ENCODE data around the gene AGBL4. TPM values are rescaled to one million over a fixed set of nuclear protein-coding genes. Genes with fewer than 3 reads are reported as not detected.

Gene AGBL4
- total and polyA plus RNA-seq, 2 of the 4 experiments (the other 2 are of a cell fraction), result not detected

DNA sequence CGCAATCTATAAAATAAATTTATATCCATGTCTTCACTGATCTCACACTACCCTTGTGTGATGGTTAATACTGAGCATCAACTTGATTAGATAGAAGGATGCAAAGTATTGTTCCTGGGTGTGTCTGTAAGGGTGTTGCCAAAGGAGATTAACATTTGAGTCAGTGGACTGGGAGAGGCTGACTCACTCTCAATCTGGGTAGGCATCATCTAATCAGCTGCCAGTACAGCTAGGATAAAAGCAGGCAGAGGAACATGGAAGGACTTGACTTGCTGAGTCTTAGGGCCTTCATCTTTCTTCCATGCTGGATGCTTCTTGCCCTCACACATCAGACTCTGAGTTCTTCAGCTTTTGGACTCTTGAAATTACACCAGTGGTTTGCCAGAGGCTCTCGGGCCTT, 615.4 kb downstream of the AGBL4 start:
- Histone ChIP-seq H2BK15ac (ENCODE audit: low read depth, low read length) (no peak overlapping the region), H3K23ac (ENCODE audit: low read depth, low read length) (no peak overlapping the region), H3K4me1 (ENCODE audit: control insufficient read depth, insufficient read depth, low read length) (no peaks in the 10 kb centered on the region), H2AK5ac (ENCODE audit: low read depth, low read length) (no peak overlapping the region), H3K9me3 (ENCODE audit: control insufficient read depth, insufficient read depth, low read length) (peaks cover 3% of the 10 kb centered on the region; the same call in 1 of the 2 replicates), H3K4ac (ENCODE audit: low read depth, low read length) (no peak overlapping the region), H3K18ac (ENCODE audit: low read depth, low read length) (no peak overlapping the region), H2AK9ac (replicated peaks; ENCODE audit: low read depth, low read length, poor library complexity) (no peak overlapping the region), H2BK5ac (ENCODE audit: low read depth, low read length, poor library complexity, severe bottlenecking) (no peak overlapping the region), H3K36me3 (ENCODE audit: control insufficient read depth, insufficient read depth, low read length) (no peaks in the 10 kb centered on the region), H4K8ac (ENCODE audit: low read depth in 2 of 2, low read length in 2 of 2) (no peak overlapping the region), H4K20me1 (ENCODE audit: insufficient read depth, low read length) (no peaks in the 10 kb centered on the region), H3K27me3 (ENCODE audit: control insufficient read depth, insufficient read depth, low read length) (no peaks in the 10 kb centered on the region), H2AFZ (replicated peaks; ENCODE audit: low read length, poor library complexity) (no peak overlapping the region), H2BK20ac (ENCODE audit: low read depth, low read length) (no peak overlapping the region), H3K14ac (replicated peaks; ENCODE audit: low read depth, low read length) (no peak overlapping the region), H4K91ac (ENCODE audit: insufficient read depth, low read depth, low read length) (no peak overlapping the region), H3K4me2 (ENCODE audit: low read depth, low read length) (no peak overlapping the region), H3K9ac (ENCODE audit: low read depth, low read length) (no peak overlapping the region), H3K79me1 (ENCODE audit: low read depth in 1 of 2, low read length in 2 of 2) (no peaks in the 10 kb centered on the region), H3K4me3 (ENCODE audit: insufficient read depth, low read depth, low read length) (no peak overlapping the region), H3K56ac (ENCODE audit: extremely low read depth, insufficient read depth, low read length) (no peak overlapping the region), H3K9me1 (ENCODE audit: insufficient read depth, low read length) (no peaks in the 10 kb centered on the region), H2BK120ac (ENCODE audit: low read depth, low read length) (no peak overlapping the region), H3K27ac (ENCODE audit: insufficient read depth, low read length) (no peak overlapping the region), H4K5ac (ENCODE audit: low read depth, low read length) (no peak overlapping the region)
- intact Hi-C loops (cut with micrococcal nuclease) (no loop called here), dilution Hi-C loops (cut with HindIII; ENCODE audit: low sequenced_read_pairs, unreplicated experiment) (no loop called here), in situ Hi-C loops (cut with MboI; ENCODE audit: low sequenced_read_pairs) (no loop called here)
- DNase-seq (no peak), ATAC-seq (ENCODE audit: low read depth) (no peak)
- 11% methylated on average over 1 of the region's 2 CpGs; no CpG with 5 or more reads in 1 of the 2 experiments for WGBS, 2 experiments (ENCODE audit: extremely low coverage in 2 of 2, insufficient read length in 1 of 2)
- ChIA-PET CTCF (no interaction called here), POLR2A (ENCODE audit: unreplicated experiment) (no interaction called here)
- no peak for TF ChIP-seq CEBPB (IDR thresholded peaks at IDR 0.05; ENCODE audit: low read depth, low read length)
- no peak for TF ChIP-seq RAD21 (IDR thresholded peaks at IDR 0.05; ENCODE audit: low read length)
- TF ChIP-seq BHLHE40 (IDR thresholded peaks at IDR 0.05; ENCODE audit: low read depth, low read length), result no peak
- TF ChIP-seq, protein P1, sequence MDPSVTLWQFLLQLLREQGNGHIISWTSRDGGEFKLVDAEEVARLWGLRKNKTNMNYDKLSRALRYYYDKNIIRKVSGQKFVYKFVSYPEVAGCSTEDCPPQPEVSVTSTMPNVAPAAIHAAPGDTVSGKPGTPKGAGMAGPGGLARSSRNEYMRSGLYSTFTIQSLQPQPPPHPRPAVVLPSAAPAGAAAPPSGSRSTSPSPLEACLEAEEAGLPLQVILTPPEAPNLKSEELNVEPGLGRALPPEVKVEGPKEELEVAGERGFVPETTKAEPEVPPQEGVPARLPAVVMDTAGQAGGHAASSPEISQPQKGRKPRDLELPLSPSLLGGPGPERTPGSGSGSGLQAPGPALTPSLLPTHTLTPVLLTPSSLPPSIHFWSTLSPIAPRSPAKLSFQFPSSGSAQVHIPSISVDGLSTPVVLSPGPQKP (IDR thresholded peaks at IDR 0.05; ENCODE audit: borderline replicate concordance, low read depth, low read length), result no peak
- no peak for TF ChIP-seq CHD1 (IDR thresholded peaks at IDR 0.05; ENCODE audit: low read depth, low read length)
- no peak for TF ChIP-seq FOS (IDR thresholded peaks at IDR 0.05; ENCODE audit: low read depth, low read length)
- TF ChIP-seq MAFK (IDR thresholded peaks at IDR 0.05; ENCODE audit: low read depth, low read length), result no peak
- no peak for TF ChIP-seq SMC3 (IDR thresholded peaks at IDR 0.05; ENCODE audit: low read depth, low read length)
- TF ChIP-seq, protein P2, sequence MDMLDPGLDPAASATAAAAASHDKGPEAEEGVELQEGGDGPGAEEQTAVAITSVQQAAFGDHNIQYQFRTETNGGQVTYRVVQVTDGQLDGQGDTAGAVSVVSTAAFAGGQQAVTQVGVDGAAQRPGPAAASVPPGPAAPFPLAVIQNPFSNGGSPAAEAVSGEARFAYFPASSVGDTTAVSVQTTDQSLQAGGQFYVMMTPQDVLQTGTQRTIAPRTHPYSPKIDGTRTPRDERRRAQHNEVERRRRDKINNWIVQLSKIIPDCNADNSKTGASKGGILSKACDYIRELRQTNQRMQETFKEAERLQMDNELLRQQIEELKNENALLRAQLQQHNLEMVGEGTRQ (IDR thresholded peaks at IDR 0.05; ENCODE audit: low read depth, low read length), result no peak
- TF ChIP-seq NFE2L2 (IDR thresholded peaks at IDR 0.05; ENCODE audit: low read depth, low read length), result no peak
- TF ChIP-seq POLR2A (IDR thresholded peaks at IDR 0.05; ENCODE audit: low read depth, low read length), result no peak
- no peak for TF ChIP-seq RCOR1 (IDR thresholded peaks at IDR 0.05; ENCODE audit: insufficient replicate concordance, low read length)
- no peak for TF ChIP-seq RFX5 (IDR thresholded peaks at IDR 0.05; ENCODE audit: low read depth, low read length)
- TF ChIP-seq, protein P3, sequence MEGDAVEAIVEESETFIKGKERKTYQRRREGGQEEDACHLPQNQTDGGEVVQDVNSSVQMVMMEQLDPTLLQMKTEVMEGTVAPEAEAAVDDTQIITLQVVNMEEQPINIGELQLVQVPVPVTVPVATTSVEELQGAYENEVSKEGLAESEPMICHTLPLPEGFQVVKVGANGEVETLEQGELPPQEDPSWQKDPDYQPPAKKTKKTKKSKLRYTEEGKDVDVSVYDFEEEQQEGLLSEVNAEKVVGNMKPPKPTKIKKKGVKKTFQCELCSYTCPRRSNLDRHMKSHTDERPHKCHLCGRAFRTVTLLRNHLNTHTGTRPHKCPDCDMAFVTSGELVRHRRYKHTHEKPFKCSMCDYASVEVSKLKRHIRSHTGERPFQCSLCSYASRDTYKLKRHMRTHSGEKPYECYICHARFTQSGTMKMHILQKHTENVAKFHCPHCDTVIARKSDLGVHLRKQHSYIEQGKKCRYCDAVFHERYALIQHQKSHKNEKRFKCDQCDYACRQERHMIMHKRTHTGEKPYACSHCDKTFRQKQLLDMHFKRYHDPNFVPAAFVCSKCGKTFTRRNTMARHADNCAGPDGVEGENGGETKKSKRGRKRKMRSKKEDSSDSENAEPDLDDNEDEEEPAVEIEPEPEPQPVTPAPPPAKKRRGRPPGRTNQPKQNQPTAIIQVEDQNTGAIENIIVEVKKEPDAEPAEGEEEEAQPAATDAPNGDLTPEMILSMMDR (conservative IDR thresholded peaks at IDR 0.05; ENCODE audit: low read depth, low read length), result no peak
- TF ChIP-seq MXI1 (IDR thresholded peaks at IDR 0.05; ENCODE audit: borderline replicate concordance, low read depth, low read length), result no peak
- no peak for TF ChIP-seq MAZ (IDR thresholded peaks at IDR 0.05; ENCODE audit: borderline replicate concordance, low read depth, low read length)
- BruUV-seq (replicated peaks), result no TSS peak
